GM10847 (cell line): ENCODE data around the gene ARHGAP4.

Experiments
- POLR2A ChIP-seq: IDR thresholded peaks from 2 replicates; pipeline ENCODE4 v1.6.1; 2011; ENCODE audit not compliant: insufficient read length; ENCODE audit errors: extremely low read depth

The ARHGAP4 gene

DNA sequence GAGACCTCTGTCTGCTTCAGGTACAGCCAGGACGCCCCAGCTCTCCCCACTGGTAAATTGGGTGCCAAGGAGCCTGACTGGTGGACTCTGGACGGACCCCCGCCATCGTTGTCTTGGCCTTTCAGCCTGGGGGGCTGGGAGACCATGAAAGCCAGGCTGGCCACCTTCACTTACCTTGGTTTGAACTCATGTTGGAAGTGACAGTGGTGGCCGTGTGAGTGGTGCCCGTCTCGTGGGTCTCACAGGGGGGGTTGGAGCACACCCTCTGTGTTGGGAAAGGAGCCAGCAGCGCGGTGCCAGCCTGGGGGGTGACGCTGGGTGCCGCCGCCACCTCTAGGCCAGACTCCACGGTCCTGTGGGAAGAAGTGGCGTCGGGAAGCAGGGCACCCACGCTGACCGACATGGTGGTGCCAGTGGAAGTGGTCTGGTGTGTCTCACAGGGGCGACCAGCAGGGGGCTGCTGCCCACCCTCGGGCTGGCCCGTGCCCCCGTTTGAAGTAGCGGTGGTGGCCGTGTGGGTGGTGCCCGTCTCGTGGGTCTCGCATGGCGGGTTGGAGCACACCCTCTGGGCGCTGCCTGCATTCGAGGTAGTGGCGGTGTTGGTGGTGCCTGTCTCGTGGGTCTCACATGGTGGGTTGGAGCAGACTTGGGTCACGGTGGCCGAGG lies 28.0 kb upstream of the ARHGAP4 start:
- no peak for TF ChIP-seq POLR2A

DNA sequence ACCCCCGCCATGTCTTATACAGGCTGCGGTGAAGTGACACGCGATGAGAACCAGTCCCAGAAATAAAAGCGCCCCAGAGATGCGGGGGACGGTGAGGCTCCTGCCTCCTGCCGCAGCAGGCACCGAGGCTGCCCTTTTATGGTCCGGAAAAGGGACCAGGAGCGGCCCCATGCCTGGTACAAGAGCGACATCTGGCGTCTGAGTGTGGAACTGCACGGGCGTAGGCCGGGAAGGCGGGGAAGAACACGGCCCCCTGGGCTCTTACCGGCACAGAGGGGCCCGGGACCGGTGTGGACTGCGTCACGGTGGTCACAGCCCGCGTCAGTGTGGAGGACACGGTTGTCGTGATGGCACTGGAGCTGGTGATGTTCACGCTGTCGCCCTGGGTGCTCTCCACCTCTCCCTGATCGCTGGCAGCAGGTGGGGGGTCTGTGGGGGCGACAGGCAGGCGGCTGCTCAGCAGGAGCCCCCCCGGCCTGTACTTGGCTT lies 27.3 kb upstream of the ARHGAP4 start:
- no peak for TF ChIP-seq POLR2A

DNA sequence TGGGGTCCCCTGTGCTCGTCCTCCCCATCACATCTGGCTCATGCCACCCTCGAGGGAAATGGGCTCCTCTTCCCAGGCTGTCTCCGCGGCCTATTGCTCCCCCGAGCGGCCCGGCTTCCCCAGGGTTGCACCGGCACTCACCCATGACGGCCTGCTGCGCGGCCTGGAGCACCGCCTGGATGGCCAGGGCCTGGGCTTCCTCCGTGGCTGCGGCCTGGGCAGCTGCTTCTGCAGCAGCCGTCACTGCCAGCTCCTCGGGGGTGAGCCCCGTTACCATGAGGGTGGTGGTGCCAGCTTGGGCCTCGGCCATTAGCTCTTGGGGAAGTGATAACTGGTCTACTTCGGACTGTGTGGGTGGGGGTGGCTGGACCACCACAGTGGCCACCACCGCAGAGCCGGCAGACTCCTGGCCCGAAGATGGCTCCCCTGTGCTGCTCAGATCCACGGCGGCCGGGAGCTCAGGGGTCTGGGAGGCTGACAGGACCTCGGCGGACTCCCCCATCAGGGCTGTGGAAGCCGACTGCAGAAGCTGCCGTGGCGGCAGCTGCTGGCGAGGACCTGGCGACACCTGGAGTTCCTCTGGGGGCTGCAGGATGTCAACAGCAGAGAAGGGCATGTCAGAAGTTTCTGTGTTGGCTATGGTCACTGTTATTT lies 26.4 kb upstream of the ARHGAP4 start:
- no peak for TF ChIP-seq POLR2A

DNA sequence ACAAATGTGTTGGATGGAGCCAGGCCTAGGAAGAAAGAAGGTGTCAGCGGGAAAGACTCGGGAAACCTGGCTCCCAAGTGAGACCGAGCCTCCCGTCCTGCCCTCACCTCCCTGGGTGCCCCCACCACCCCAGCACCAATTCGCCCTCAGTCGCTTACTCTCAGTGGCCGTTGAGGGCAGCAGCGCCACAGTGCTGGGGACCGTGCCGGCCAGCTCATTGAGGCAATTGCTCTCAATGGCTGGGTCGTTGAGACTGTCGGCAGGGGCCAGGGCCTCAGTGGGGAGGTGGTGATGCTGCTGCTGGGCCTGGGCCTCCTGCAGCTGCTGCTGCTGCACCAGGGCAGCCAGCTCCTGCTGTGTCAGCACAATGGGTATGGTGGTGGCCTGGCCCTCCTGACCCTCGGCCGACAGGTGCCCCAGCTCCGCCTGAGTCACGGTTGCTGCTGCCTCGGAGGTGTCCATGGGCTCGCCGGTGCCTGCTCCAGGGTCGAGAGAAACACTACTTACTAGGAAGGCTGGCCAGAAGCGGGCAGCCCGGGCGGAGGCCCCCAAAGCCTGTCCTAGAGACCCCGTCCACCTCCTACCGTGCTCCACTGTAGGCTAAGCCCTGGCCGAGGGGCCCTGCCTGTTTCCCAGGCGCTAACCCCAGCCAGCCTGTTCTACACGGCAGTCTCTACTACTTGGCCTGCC lies 25.8 kb upstream of the ARHGAP4 start:
- TF ChIP-seq POLR2A = no peak

DNA sequence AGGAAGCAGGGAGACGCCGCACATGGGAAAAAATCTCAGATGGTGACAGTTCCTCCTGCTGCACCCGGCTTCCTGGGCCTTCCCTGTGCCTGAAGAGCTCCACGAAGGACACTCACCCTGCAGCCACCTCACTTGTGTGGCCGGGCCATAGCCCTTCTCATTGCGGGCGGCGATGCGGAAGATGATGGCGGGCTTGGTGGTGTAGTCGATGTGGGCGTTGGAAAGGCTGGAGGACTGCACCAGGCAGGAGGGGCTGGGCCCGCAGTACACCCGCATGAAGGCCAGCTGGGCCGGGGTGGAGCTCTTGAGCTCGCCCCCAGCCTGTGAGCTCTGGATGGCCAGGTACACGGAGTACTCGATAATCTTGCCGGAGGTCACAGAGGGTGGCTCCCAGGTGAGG lies 24.1 kb upstream of the ARHGAP4 start:
- no peak for TF ChIP-seq POLR2A

DNA sequence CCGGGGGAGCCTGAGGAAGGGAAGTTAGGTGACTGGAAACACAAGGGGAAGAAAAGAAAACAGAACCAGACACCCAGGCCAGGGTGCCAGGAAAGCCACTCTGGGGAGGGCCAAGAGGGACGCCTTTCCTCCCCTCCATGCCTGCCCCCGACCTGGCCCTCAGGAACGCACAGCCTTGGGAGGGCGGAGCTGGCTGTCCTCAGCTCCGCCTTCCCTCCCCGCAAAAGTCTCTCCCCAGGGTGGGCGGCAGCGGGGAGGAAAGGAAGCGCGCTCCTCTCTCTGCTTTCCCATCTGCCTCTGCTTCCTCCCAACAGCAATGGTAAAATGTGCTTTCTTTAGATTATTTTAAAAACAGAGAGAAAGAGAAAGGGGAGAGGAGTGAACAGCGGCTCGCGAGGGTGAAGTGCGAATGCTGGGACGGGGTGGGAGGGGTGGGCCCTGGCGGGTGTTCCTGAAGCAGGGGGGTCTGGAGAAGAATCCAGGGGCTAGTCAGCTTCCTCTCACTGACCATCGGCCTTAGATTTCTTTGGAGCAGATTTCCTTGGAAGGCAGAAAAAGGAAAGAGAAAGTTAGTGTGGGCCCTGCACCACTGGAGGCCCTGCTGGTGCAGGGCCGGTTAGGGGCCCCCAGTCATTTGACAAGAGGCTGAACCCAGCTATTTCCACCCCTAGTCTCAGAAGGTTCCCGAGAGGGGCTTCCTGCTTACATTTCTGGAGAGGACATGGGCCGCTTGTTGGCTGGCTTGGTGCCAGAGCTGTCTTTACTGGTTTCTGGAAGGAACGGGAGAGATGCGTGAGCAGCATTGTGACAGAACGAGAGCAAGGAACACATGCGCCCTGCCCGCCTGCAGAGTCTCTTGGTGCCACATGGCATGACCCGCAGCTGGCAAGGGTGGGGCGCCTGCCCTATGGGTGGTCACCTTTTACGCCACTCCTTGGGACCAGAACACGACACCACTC lies 23.1 kb upstream of the ARHGAP4 start:
- TF ChIP-seq POLR2A = no peak

DNA sequence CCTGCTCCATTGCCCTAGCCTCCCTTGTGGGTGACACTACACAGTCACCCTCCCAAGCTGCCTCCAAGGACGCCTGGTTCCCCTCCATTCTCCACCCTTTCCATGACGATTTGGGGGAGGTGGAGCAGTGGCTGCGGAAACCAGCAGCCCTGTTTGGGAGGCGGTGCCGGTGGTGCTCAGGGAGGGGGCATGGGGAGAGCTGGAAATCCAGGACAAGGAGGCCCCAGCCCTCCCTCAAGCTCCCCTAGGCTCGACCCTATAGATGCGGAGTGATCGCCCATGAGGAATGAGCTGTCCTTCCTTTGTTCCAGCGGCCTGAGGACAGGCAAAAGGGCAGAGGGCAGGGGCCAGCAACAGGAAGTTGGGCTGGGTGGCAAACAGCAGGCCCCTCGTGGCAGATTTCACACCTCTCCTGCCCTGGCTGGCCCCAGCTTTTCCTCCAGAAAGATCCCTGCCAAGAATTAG lies 22.0 kb upstream of the ARHGAP4 start:
- no peak for TF ChIP-seq POLR2A

DNA sequence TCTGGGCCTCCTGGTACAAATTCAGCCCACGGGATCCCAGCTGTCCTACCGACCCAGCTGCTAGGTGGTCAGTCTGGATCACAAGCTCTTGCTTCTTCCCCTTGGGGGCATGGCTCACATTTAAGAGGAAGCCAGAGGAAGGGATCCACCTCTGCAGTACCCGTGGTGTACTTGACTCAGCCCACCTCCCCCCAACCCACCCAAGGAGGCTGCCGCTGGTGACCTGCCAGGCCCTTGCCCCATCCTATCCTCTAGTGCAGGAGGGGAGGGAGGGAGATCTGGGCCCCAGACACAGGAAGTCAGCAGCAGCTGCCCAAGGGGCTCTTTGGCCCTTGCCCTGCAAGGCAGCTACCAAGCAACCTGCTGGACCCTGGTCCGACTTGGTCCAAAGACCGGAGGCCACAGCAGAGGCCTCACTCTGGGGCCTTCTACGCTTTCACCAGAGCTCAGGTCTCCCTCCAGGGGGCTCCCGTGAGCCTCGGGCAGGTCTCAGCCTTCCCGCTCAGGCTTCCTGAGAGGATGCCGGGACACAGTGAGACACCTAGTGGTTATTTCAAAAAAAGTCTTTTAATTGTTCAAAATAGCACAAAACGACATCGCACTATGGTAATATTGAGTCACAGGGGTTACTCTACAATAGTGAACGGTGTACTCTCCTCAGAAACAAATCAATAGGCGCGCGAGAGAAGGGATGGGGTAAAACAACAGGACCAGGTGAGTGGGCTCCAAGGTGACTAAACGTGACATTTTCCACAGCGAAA lies 21.1 kb upstream of the ARHGAP4 start:
- no peak for TF ChIP-seq POLR2A

DNA sequence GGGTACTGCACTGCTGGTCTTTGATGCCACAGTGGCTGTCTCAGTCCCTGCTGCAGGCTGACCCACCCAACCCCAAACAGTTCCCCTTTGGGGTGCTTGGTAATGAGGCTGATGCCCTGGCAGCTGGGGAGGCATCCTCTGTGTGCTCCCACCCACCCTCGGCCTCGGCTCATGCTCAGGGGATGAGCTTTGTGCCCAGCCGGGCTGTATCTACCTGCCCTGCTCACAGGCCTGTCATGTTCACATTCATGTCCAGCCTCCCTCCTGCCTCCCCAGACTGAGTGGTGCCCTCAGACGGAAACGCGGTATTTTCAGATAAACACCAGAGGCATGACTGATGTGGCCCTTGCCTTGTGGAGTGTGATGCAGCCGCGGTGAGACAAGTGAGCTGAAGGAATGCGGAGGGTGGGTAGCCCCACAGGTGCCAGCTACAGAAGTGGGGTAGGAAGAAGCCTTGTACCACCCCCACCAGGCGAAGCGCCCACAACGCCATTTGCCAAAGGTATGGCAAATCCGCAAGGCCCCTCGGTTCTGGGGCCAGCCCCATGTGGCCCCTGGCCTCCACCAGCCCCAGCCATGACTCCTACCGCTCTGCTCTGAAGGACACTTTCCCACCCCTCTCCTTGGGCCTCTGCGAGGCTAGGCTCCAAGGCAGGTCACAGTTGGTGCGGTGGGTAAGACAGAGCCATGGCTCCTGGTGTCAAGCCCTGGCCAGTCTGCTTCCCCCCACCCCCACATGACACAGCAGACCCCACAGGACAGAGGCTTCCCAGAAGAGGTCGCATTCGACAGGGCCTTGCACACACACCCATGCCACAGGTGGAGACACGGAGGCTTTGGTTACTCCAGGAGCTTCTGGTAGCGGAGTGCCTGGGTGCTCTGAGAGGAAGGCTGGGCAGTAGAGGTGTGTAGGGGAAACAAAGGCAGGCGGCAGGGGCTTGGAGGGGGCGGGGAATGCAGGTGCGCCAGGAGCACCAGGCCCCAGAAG lies 20.2 kb upstream of the ARHGAP4 start:
- TF ChIP-seq POLR2A = no peak

DNA sequence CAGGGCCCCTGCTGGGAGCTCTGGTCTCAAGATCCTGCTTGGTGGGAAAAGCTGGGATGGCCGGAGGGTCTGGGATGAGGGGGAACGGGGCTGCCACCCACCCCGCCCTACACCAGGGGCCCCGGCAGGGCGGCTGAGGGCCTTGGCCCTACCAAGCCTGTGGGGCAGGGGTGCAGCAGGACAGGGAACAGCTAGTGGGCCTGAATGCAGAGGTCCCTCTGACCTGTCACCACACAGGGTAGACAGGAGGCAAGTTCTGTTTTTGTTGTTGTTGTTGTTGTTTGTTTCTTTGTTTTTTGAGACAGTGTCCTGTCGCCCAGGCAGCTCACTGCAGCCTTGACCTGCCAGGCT lies 18.7 kb upstream of the ARHGAP4 start:
- TF ChIP-seq POLR2A = no peak

DNA sequence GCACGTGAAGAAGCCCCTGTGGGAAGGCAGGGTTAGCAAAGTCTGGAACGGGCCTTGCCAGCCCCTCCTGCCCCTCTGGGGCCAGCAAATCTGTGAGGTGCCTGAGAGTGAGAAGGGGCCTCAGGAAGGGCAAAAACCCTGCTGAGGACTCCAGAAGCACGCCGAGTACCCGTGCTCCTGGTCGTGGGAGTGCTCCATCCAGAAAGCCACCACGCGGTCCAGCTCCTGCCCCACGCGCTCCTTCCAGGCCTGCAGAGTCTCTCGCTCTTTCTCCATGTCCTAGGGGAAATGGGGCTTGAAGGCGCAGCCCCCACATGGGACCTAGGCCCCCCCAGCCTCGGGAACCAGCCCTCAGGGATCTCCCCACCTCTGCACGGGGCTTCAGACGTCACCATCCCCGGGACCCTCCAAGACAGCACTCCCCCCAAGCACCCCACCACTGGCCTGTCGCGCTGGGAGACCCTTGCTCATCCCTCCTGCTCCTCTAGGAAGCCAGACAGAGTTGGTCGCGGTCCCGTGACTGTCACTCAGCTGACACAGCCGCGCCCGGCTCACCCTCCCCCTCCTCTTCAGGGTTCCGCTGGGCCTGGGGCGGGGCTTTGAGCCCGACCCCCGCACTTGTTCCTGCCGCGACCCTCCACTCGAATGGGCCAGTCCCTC lies 18.2 kb upstream of the ARHGAP4 start, which contains the start of gene RENBP:
Gene RENBP (minus strand): TSS at position 504 of the 660 bp plus-strand sequence. CDS start 33 bp downstream, at position 471.
- TF ChIP-seq POLR2A = no peak
